Measurements from ENCODE around the gene ZFP62.
"Not testable (repeated sequence)": the region's sequence is repeated elsewhere in the genome, so short reads cannot be mapped to it uniquely, and the experiment has no call there.

Gene ZFP62

GRCh38 chr5:180860887-180861822 is at the start of gene ZFP62:
Gene ZFP62, minus strand, starts transcription at chr5:180861276. Its CDS starts 57 bp downstream, at chr5:180861219.
- peak; percentile 80 for DNase-seq

- DNase-seq, result no peak
Observed at GRCh38 chr5:180910735-180911134, 49.7 kb upstream of the ZFP62 start.

DNA sequence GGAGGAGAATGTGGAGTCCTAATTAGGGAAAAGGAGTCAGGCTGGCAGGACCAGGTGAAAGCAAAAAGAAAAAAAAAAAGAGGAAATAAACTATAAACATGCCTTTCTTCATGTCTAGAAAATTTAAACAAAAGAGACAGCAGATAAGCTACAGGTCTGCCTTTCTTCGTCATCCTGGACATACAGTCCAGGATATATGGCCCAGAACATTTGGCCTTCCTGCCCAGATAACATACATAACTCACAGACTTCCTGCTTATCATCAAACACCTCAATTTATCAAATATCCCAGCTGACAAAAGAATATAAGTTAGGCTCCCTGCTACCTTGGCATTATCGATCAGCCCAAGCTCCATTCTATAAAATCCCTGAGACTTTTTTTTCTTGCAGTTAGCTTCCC is 49.1 kb upstream of the ZFP62 start:
- no peak for DNase-seq

- no peak for DNase-seq
Observed at GRCh38 chr5:180909782-180910181, 48.7 kb upstream of the ZFP62 start.

DNA sequence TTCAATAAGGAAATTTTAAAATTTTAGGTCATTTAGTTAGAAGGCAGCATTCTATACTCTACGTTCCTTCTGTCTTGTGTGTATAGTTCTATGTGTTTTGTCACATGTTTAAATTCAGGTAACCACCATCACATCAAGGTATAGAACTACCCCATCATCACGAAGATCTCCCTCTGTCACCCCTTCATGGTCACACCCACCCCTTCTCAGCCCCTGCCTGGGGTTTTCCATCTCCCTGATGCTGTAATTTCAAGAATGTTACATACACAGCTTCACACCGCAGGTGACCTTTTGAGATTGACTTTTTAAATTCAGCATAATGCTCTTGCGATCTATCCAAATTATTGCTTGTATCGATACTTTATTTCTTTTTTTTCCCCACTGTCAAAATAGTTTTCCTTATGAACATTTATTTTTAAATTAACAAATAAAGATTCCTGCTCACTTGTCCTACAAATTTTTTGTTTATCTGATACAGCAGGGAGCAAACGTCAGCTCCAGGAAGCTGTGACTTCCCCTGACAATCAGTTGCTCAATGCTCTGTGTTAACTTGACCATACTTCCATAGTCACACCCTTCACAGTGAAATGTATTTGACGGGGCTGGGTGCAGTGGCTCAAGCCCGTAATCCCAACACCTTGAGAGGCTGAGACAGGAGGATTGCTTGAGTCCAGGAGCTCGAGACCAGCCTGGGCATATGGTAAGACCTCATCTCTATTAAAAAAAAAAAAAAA is 48.1 kb upstream of the ZFP62 start:
- no peak for DNase-seq

DNA sequence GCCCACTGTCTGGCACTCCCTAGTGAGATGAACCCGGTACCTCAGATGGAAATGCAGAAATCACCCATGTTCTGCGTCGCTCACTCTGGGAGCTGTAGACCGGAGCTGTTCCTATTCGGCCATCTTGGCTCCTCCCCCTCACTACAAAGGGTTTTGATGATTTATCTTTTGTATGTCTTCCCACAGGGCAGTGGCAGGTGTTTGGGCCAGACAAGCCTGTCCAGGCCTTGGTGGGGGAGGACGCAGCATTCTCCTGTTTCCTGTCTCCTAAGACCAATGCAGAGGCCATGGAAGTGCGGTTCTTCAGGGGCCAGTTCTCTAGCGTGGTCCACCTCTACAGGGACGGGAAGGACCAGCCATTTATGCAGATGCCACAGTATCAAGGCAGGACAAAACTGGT is 47.3 kb upstream of the ZFP62 start:
- DNase-seq, result no peak

DNA sequence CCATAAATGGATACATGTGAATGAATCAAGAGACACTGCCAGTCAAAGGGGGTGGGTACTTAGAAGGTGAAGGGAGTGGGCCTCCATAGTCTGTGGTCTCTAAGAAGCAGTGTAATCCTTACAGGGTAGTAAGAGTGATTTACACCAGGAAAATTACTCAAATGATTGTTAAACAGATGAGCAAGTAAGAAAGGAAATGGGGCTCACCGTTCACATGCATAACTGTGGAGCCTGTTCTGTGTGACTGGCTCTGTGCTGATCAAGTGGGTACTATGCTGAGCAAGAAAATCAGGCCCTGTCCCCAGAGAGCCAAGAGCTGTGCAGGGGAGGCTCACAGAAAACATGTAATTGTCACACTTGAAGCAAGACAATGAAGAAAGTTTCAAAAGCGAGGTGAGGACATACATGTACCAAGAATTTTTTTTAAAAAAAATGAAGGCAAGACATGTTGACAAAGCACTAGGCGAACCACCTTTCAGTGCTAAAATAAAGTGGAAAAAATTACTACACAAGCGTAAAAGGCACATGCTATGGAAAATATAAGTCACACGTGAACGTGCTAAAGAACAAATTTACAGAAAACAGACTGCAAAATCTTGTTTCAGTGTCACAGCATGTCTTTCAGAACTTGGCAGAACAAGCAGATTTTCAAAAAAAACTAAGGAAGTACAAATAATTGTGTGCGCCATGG is 40.4 kb upstream of the ZFP62 start:
- DNase-seq, result no peak

DNA sequence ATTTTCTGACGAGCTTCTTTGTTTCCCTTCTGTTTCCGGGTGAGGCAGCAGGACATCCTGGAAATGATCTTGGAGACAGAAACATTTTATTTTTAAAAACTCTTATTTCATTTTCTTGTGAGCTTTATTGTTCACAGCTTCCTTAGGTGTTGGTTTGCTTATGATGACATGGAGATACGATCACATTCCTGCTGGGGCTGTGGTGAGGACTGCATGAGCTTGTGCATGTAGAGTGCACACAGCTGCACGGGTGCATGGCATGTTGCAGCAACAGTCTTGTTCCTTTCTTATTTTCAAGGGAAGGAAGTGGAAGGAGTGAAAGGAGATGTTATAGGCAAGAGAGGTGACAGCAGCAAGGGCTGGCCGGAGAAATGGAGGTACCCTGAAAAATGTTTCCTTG is 39.1 kb upstream of the ZFP62 start:
- no peak for DNase-seq

GRCh38 chr5:180898621-180899246 is 37.7 kb upstream of the ZFP62 start, which contains the start of gene BTNL8:
Gene BTNL8, plus strand, starts transcription at chr5:180899159. Its CDS starts 152 bp downstream, at chr5:180899311.
- DNase-seq, result no peak

GRCh38 chr5:180895330-180895729 is 34.3 kb upstream of the ZFP62 start:
- DNase-seq, result not testable (repeated sequence)

DNA sequence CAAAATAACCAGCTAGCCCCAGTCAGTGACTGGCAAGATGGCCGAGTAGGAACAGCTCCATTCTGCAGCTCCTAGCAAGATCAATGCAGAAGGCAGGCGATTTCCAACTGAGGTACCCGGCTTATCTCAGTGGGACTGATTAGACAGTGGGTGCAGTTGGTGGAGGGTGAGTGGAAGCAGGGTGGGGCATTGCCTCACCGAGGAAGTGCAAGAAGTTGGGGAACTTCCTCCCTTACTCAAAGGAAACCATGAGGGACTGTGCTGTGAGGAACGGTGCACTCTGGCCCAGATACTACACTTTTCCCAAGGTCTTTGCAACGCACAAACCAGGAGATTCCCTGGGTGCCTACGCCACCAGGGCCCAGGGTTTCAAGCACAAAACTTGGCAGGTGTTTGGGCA is 28.3 kb upstream of the ZFP62 start:
- DNase-seq, result no peak

GRCh38 chr5:180885845-180886529 is 24.9 kb upstream of the ZFP62 start:
- not testable (repeated sequence) for DNase-seq

GRCh38 chr5:180875860-180876426 is 14.9 kb upstream of the ZFP62 start:
- DNase-seq, result no peak

GRCh38 chr5:180874804-180875582 is 13.9 kb upstream of the ZFP62 start:
- no peak for DNase-seq

DNA sequence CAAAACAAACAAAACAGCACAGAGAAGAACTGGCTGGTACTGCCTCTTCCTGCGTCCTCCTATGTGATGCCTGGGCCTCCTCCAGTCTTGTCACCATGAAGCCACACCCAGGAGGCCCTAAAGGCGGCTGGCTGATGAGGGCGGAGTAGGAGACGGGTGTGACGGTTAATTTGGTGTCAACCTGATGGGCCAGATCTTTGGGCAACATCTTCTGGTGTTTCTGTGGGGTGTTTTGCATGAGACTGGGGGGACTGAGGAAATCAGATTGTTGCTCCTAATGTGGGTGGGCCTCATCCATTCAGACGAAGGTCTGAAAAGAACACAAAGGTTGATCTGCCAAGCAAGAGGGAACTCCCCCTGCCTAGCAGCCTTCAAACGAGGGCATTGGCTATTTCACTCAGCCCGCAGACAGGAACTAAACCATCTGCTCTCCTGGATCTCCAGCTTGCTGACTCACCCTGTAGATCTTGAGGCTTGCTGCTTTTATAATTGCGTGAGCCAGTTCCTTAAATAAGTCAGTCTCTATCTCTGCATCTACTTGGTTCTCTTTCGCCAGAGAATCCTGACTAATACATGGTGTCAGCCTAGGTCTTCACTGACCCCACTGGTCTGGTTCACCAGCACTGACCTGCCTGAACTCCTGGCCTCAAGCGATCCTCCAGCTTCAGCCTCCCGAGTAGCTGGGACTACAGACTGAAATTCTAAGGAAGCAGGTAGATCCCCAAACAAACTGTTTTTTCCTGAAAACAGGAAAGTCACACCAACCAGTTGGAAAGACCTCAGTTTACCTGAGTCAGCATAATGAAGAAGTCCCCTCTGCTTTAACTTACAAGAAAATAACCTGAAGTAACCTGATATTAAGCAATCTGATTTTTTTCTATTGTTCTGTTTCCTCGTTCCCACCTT is 12.8 kb upstream of the ZFP62 start:
- peak; percentile 44 for DNase-seq

DNA sequence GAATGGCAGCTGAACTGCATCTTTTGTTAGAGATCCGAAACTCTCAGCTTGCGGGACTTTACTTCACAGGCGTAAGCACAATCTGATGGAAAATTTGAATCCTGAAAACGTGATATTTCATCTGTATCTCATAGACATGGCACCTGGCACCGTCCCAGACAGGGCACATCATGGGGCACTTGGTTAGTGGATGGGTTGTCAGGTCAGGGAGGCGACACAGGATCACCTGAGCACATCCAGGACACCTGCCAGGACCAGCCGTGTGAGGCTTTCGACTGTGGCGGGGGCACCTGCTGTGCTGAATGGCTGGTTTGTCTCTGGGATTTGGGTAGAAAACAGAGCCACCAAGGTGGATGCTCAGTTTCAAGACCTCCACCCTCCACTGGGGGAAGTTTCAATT is 11.3 kb upstream of the ZFP62 start:
- DNase-seq, result no peak

DNA sequence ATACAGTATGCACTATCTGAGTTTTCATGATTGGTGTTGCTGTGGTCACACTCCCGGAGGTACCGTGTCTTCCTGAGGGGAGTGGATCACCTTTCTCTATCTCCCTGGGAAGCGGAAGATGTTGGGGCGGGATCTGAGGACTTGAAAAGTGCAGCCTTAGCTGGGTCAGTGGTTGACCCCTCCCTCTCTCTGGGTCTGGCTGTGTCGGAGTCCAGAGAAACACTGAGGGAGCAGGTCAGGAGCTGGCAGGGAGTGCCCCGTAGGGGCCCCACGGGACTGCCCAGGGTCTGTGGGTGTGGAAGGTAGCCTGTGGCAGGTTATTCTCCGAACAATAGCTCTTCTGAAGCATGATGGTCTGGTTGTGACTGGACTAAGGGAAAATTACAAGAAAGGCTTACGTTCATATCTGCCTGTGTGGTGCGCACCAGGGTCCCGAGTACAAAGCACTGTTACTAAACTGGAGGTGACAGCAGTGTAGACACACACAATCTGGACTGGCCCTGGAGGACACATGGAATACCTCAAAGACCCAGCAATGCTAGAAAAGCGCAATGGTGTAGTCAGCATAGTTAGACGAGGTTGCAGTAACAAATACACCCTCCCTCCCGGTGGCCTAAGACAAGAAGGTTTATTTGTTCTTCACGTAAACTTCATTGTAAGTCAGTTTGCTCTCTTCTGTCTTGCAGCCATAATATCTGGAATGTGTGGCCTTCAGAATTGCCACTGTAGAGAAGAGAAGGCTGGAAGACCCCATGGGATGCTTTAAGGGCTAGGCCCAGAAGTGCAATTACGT is 9.4 kb upstream of the ZFP62 start:
- DNase-seq, result no peak

DNA sequence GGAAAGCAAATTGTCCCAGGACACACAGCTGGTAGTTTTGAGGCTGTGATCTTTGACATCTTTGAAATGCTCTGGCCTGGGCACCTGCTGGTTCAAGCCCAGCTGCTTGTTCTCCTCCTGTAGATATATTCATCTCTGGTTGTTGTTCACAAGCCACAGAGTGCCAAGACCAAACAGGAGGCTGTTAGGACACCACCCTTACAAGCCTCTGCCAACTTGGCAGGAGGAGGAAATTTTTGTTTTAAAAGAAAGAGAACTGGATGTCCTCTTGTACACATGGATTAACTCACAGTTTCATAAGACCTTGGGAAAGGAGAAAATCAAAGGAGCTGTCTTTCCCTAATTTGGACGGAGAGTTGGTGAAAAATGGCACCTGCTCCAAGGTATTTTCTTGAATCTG is 8.5 kb upstream of the ZFP62 start:
- DNase-seq, result no peak

DNA sequence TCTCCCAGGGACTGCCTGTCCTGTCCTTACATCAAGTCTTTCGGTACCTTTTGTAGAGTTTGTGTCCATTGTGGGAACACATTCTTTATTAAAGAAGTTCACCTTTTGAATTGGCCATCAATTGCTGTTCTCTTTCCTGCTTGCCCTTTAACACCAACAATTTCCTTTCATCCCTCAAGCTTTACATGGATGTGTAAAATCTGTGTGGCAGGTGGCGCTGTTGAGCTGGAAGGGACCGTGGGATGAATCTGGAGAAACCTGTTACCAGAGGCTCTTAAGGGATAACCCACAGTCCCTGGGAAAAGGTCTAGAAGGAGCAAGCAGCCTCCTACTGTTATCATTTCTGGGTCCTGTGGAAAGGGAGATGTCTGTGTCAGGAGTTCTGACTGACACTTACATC is 7.9 kb upstream of the ZFP62 start:
- peak; percentile 34 for DNase-seq

Data from DMS 273 treated with DMSO at 0.1 percent for 48 hours (cell line).